ENCODE results near the gene SPACA7.
A peak's percentile ranks its signal among the peaks of the same experiment; 100 is the strongest.
"Not testable (repeated sequence)": the region's sequence is repeated elsewhere in the genome, so short reads cannot be mapped to it uniquely, and the experiment has no call there.

Gene SPACA7

DNA sequence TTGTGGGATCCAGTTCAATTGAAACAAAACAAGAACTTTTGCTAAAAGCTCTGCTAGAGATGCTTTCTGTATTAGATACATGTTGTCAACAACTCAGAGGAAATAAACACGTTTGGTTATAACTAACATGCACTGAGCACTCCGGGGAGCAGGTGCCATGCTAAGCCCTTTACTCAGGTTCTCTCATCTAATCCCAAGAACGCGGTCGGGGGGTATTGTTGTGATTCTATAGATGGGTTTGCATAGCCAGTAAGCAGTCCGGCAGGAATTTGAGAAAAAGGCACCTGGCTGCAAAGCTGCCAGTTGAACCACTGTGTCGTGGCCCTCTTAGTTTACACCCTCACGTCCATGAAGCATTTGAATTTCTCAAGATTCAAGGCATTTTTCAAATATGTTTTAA lies 24.3 kb upstream of the SPACA7 start:
- DNase-seq: no peak

DNA sequence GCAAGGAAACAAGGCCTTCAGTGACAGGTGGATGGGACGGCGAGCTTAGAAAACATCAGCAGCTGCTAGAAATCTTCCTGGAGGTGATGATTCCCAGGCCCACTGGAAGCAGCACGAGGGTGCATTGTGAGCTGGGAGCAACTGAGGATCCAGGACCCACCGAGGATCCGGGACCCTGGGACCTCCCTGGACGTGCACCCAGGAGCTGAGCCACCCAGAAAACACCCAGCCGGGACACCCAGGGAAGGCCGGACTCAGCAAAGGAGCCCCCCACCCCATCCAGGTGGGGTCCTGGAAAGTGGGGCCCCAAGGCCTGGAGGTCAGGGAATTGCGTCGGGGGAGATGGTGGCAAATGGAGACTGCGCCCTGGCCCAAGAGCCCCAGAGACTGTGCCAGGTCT lies 22.3 kb upstream of the SPACA7 start:
- no peak for DNase-seq

DNA sequence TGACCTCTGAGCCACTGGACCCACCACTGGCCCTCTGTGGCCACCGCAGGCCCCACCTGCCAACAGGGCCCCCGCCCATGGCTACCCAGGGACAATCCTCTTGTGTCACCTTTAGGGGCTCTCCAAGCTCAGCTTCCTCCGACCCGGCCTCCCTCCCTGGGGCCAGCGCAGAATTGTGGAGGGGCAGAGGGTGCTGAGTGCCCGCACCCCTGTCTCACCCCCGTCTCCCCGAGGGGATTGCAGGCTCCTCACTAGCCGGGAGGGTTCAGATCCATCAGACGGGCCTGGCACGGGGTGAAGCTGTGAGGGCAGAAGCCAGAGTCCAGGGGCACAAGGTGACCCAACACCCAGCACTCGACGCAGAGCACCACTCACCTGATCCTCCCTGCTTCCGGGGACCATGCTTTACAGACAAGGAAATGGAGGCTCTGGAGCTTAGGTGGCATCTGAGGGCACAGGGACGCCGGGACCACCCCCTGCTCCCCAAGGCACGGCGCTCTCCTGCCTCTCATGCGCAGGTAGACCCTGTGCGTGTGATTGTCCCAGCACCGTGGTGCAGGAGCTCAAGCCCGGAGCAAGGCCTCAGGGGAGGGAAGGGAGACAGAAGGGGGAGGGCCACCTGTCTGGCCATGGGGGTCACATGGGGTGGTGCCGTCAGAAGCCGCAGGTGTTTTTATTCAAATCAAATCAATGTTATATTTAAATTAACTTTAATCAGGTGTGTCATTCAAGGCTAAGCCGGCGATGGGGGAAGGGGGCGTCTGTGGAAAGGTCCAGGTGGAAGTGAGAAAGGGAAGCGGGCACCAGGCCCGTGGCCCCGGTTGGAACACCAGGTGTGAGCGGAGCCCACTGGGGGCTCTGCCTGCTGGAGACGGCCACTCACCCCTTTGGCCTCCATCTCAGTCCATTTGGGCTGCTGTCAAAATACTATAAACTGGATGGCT lies 21.6 kb upstream of the SPACA7 start:
- no peak for DNase-seq

DNA sequence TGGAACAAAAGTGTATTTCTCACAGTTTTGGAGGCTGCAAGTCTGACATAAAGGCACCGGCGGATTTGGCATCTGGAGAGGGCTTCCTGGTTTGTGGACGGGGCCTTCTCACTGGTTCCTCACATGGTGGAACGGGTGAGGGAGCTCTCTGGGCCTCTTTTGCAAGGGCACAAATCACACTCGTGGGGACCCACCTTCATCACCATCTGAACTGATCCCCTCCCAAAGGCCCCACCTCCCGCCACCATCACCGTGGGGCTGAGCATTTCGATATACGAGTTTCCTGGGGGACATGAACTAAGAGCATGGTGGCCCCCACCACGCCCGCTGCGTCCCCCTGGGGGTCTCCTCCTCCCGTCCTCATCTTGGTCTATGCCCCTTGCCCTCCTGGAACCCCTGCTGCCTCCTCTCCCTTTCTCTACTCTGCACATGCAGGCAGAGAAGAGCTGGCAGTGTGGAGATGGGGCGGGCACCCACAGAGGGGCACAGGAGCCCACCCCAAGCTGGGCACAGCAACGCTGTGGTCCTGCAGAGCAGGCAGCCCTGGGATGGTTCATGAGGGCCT lies 20.8 kb upstream of the SPACA7 start:
- no peak for DNase-seq

GRCh38 chr13:112356190-112356589 lies 20.0 kb upstream of the SPACA7 start:
- DNase-seq: no peak

DNA sequence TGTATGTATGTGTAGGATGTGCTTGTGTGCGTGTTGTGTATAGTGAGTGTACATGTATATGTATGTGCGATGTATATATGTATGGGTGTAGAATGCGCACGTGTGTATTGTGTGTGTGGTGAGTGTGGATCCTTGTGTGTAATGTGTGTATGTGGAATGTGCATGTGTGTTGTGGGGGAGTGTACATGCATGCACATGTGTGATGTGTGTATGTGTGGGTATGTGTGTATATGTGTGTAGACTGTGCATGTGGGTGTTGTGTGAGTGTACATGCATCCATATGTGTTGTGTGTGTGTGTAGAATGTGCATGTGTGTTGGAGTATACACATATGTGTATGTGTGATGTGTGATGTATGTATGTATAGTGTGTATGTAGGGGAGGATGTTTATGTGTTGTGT lies 18.0 kb upstream of the SPACA7 start:
- no peak for DNase-seq

- no peak for DNase-seq
These were observed 14.1 kb upstream of the SPACA7 start for GRCh38 chr13:112362021-112362420.

DNA sequence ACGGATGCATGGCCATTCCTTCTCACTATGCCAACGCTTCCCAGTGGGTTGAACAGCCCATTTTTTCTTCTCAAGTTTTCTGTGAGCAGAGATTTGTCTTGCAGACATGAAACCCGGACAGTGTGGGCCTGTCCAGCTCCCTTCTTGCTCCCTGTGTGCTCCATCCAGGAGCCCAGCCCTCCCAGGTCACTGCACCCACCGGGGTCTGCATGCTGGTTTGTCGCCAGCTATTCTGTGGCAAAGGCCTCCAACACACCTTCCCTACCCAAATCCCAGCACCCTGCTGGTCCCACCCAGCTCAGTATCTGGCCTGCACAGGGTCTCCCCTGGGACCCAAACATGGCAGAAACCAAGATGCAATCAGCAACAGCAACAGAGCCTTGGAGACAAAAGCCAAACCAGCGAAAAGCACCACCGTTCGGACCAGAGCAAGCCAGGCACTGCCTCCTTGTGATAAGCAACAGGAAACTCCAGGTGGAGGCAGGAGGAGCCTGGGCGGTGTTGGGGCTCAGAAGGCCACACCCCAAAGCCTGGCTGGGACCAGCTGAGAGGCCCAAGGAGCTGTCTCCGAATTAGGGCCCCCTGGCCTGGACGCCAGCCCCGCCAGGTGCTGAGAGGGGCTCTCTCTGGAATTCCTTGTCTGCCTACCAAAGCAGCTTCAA lies 12.2 kb upstream of the SPACA7 start:
- DNase-seq: no peak

GRCh38 chr13:112366907-112367646 lies 9.1 kb upstream of the SPACA7 start:
- DNase-seq: no peak

GRCh38 chr13:112368883-112369282 lies 7.3 kb upstream of the SPACA7 start:
- no peak for DNase-seq

DNA sequence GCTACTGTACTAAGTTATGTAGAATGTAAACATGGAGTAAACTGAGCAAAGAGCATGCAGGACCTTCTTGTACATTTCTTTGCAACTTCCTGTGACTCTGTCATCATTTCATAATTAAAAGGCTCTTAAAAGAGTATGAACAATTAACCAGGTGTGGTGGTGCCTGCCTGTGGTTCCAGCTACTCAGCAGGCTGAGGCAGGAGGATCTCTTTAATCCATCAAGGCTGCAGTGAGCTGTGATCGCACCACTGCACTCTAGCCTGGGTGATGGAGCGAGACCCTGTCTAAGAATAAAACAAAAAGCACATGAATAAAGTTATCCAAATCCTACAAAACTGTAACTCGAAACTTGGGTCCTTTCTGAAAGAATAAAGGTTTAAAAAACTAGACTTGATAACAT lies 5.8 kb upstream of the SPACA7 start:
- DNase-seq: no peak

- DNase-seq: no peak
These were observed 1.9 kb upstream of the SPACA7 start for GRCh38 chr13:112374271-112374670.

DNA sequence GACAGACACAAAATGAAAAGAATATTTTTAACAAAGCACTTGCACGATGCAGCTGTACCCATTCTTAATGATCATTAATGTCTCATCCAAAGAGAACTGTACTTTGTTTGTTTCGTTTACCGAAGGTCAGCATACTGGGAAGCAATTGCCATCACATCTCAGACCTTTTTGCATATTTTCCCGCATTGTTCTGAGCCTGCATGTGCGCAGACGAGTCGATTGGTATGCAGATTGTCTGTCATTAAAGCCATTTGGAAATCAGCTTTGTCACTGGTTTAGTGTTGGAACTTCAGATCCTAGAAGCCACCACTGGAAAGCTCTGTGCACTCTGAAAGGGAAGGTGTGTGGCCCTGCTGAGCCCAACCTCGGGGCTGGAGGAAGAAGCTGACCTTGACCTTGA lies 15.6 kb downstream of the SPACA7 start:
- no peak for DNase-seq

- DNase-seq: no peak
These were observed 16.6 kb downstream of the SPACA7 start for GRCh38 chr13:112392719-112393118.

- peak; percentile 25 for DNase-seq
These were observed 18.9 kb downstream of the SPACA7 start for GRCh38 chr13:112395022-112395421.

DNA sequence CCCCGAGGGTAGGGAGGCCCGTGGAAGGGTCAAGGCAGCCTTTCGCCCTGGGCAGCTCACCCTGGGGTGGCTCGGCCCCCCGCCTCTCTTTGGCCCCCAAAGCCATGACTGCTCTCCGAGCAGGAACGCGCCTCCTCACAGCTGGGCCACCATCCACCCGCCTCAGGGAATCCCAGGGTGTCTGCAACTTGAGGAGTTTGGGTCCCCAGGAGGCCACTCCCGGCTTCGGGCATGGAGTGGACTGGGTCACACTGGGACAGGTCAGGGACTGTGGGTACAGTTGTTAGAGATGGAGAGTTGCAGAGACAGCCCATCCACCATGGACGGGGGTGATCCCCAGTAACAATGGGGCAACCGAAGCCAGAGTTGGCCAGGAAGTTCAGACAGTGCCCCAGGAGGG lies 19.8 kb downstream of the SPACA7 start:
- DNase-seq: not testable (repeated sequence)

DNA sequence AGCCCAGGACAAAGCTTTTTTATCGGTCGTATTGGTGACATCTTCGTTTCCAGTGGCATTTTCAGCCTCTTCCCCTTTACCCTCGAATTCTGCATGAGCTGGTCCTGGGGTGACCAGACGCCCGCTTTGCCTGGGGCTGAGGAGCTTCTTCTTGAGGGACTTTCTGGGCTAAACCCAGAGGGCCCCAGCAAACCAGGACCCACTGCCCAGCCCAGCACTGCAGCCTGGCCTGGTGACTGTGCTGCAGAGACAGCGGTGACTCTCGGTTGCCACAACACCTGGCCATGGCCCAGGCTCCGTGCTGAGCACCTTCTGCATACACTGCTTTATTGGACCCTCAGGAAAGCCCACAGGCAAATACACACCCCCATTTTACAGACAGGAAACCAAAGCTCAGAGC lies 21.0 kb downstream of the SPACA7 start:
- no peak for DNase-seq

DNA sequence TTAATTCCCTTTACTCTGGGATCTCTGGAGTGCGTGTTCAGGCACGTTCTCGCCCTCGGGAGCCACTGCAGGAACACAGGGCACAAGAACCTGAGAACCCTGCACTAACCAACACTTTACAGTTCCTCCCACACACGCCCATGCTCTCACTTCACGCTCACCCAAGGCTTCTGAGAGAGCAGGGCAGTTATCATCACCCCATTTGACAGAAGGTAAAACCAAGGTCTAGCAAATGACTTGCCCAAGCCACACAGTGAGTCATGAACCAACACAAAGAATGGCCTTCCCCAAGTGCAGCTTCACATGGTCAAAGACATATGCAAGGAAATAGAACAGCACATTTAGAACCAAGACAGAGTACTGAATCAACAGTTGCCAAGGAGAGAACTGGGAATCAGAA lies 22.2 kb downstream of the SPACA7 start:
- not testable (repeated sequence) for DNase-seq

GRCh38 chr13:112409828-112410227 lies 33.7 kb downstream of the SPACA7 start:
- DNase-seq: not testable (repeated sequence)

- no peak for DNase-seq
These were observed 40.5 kb downstream of the SPACA7 start for GRCh38 chr13:112416647-112417046.

DNA sequence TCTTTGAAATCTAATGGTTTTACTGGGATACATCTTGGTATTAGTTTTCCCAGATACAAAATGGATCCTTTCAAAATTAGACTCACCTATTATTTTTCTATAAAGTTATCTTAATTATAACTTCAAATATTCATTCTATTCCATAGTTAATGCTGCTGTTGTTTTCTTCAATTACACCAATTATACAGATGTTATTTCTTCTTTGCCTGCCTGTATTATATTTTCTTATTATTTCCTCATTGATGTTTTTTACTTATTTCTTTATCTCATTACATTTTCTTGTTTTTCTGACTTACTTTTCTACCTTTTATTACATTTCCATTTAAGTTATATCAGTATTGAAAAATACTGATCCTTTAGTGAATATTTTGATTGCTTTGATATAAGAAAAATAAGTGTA lies 40.9 kb downstream of the SPACA7 start:
- no peak for DNase-seq

GRCh38 chr13:112424098-112424497 lies 47.9 kb downstream of the SPACA7 start:
- DNase-seq: no peak

GRCh38 chr13:112428704-112429103 lies 52.5 kb downstream of the SPACA7 start:
- DNase-seq: no peak

All from retina (tissue), 1 donor.